ENCODE measurements around the gene SLC6A6. TPM values are rescaled to one million over a fixed set of nuclear protein-coding genes. Genes with fewer than 3 reads are reported as not detected.

The SLC6A6 gene
- polyA plus RNA-seq, 3 donors from 2014 or later, result 4.7 to 8.0 (median 6.9) TPM

DNA sequence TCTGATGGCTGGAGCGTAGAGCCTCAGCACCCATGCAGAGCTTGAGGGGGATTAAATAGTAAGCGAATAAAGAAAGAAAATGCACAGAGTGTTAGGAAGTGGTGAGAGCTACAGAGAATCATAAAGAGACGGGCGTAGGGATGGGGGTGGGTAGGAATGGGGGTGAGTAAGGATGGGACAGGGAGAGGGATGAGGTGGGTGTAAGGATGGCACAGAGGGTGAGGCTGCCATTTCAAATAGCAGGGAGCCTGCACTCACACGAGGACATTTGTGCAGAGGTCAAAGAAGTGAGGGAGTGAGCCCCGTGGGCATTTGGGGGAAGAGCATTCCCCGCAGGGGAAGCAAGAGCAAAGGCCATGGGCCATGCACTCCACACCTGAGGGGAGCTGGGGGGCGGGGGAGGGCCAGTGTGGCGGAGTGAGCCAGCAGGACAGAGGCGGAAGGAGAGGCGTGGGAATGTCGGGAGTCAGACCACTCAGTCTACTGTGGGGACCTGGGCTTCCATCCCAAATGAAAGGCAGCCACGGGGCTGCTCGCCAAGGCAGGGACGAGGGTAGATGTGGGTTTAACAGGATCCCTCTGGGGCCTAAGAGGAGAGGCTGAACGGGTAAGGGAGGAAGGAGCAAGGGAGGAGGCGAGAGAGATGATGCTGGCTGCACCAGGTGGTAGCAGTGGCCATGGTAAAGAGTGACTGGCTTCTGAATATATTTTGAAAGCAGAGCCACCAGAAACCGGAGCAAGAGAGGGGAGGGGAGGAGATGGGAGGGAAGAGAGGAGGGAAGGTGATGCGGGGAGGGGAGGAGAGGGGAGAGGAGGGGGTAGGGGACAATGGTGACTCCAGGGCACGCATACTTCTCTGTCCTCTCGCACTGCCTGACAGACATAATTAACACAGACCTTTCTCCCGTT lies 35.2 kb upstream of the SLC6A6 start:
- Mint-ChIP-seq H3K4me1 (peaks cover 5 to 7% of the 10 kb centered on the region in 2 donors), H3K9me3 (no peaks in the 10 kb centered on the region), H3K4me3 (no peak overlapping the region), H3K27me3 (ENCODE audit: low read depth in 3 of 3) (peaks cover 3 to 9% (median 6%) of the 10 kb centered on the region in 3 donors), H3K36me3 (no peaks in the 10 kb centered on the region), H3K27ac (no peak overlapping the region)
- no peak for DNase-seq

DNA sequence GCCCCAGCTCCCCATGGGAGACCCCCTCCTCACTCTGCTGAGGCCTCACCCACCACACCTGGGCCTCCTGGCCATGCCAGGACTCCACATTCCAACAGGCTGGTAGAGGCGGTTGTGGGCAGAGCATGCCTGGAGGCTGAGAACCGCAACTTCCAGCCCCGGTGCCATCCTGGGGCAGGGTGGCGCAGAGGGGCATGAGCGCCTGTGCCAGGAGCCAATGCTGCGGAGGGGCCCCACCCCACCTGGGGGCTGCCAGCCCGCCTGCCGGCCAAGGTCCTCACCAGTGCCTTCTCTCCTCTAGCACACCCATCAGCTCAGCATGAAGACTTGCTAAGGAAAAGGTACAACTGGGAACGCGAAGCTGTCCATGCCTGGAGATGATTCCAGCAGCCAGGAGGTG lies 34.3 kb upstream of the SLC6A6 start:
- H3K36me3 Mint-ChIP-seq, result no peaks in the 10 kb centered on the region
- no peak for DNase-seq
- no peaks in the 10 kb centered on the region for H3K9me3 Mint-ChIP-seq
- H3K27me3 Mint-ChIP-seq (ENCODE audit: low read depth in 3 of 3), result peaks cover 6 to 7% (median 6%) of the 10 kb centered on the region in 3 donors
- H3K4me3 Mint-ChIP-seq, result no peak overlapping the region
- no peak overlapping the region for H3K27ac Mint-ChIP-seq
- peaks cover 5 to 8% of the 10 kb centered on the region in 2 donors for H3K4me1 Mint-ChIP-seq

DNA sequence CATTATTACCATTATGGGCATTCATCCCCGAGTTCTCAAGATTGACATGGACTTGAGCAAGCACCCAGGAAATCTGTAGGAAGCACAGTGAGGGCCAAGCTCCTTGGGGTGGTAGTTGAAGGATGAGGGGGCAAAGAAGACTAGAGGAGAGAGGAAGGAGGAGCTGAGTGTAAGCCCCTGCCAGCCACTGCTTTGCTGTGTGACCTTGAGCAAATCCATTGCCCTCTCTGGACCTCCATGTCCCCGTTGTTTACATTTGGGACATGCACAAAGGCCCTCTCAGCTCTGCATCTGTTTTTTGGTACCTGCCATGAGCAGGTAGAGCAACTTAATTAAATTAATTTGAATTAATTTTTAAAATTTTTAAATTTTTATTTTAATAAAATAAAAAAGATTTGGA lies 33.5 kb upstream of the SLC6A6 start:
- H3K4me1 Mint-ChIP-seq, result peaks cover 5 to 8% of the 10 kb centered on the region in 2 donors
- H3K27me3 Mint-ChIP-seq (ENCODE audit: low read depth in 3 of 3), result peaks cover 6 to 7% (median 6%) of the 10 kb centered on the region in 3 donors
- H3K9me3 Mint-ChIP-seq, result no peaks in the 10 kb centered on the region
- peak overlapping the region in 1 of 6 donors; percentile 74 for H3K27ac Mint-ChIP-seq
- H3K36me3 Mint-ChIP-seq, result no peaks in the 10 kb centered on the region
- DNase-seq, result no peak
- H3K4me3 Mint-ChIP-seq, result no peak overlapping the region

DNA sequence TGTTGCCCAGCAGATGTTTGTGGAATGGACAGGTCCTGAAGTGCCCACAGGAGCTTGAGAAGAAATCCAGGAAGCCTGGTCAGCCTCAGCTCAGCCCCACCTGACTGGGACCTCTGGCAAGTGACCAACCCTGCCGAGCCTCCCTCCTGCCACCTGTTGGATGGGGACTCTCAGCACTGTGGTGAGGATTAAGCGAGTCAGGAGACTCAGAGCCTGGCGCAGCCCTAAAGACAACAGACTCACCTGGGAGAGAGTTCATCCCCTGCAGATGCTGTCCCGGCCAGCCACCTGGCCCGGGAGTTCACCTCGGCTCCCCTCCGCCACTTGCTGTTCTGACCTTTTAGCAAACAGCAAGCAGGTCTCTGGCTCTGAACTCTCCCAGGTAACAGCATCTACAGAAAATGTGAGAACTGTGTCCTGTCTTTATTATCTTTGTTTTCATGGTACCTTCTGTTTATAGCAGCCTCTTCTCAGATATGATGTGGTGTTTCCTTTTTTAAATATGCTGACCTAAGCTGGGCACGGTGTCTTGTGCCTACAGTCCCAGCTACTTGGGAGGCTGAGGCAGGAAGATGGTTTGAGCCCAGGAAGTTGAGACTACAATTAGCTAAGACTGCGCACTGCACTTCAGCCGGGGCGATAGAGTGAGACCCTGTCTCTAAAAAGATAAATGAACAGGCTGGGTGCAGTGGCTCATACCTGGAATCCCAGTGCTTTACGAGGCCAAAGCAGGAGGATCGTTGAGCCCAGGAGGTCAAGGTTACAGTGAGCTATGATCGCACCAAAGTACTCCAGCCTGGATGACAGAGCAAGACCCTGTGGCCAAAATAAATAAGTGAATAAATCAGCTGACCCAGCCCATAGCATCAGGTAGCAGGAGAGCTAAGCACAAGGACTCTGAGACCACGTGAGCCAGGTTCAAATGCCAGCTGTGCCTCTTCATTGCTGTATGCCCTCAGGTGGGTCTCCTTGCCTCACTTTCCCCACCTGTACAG lies 32.4 kb upstream of the SLC6A6 start:
- peaks cover 5 to 8% of the 10 kb centered on the region in 2 donors for H3K4me1 Mint-ChIP-seq
- H3K4me3 Mint-ChIP-seq, result no peak overlapping the region
- no peak for DNase-seq
- no peaks in the 10 kb centered on the region for H3K36me3 Mint-ChIP-seq
- peaks cover 6 to 7% (median 6%) of the 10 kb centered on the region in 3 donors for H3K27me3 Mint-ChIP-seq (ENCODE audit: low read depth in 3 of 3)
- H3K27ac Mint-ChIP-seq, result peak overlapping the region in 1 of 6 donors; percentile 70
- no peaks in the 10 kb centered on the region for H3K9me3 Mint-ChIP-seq

- H3K27me3 Mint-ChIP-seq (ENCODE audit: low read depth in 3 of 3), result peaks cover 3 to 7% (median 4%) of the 10 kb centered on the region in 3 donors
Measured at GRCh38 chr3:14370720-14371572, 31.5 kb upstream of the SLC6A6 start.

DNA sequence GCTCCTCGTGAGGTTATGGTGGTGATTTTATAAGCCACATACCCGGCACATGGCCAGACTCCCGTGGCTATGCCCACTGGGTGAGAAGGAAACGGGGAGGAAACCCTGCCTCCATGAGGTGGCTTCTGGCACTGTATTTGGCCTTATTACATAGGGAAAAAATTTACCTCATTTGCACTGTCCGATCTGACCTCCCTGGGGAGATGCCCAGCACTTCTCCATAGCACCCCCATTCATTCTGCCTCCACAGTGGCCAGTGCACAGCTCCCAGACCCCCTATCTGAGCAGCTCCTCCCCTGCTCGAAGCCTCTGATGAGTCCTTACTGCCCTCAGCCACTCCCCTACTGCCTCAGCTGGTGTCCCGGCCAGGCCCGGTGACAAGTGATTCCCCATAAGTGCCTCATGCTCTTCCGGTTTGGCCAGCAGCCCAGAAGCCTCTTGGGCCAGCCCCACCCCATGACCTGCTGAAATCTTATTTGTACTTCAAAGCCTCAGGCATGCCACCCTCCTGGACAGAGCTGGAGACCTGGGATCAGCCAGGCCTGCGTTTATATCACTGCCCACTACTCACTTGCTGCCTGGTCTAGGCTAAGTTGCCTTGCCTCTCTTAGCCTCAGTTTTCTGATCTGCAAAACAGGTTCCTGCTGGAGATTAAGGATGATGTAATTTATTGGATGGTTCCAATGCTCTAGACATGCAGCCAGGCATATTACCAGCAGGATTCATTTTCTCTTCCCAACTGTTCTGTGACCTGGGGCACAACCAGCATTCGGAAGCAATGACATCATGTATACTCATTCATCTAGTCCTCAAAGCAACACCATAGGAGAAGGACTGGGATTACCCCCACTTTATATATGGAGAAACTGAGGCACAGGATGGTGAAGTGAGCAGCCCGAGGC lies 30.6 kb upstream of the SLC6A6 start:
- no peak overlapping the region for H3K27ac Mint-ChIP-seq
- H3K36me3 Mint-ChIP-seq, result no peaks in the 10 kb centered on the region
- H3K4me3 Mint-ChIP-seq, result no peak overlapping the region
- H3K4me1 Mint-ChIP-seq, result peaks cover 9 to 18% of the 10 kb centered on the region in 2 donors
- no peaks in the 10 kb centered on the region for H3K9me3 Mint-ChIP-seq
- no peak for DNase-seq
- H3K27me3 Mint-ChIP-seq (ENCODE audit: low read depth in 3 of 3), result peaks cover 1 to 4% (median 3%) of the 10 kb centered on the region in 3 donors

More at GRCh38 chr3:14370720-14371572, 31.5 kb upstream of the SLC6A6 start:
- Mint-ChIP-seq H3K4me1 (peaks cover 5 to 13% of the 10 kb centered on the region in 2 donors), H3K27ac (no peak overlapping the region), H3K4me3 (no peak overlapping the region), H3K9me3 (no peaks in the 10 kb centered on the region), H3K36me3 (no peaks in the 10 kb centered on the region)
- no peak for DNase-seq

GRCh38 chr3:14372587-14372986 lies 29.8 kb upstream of the SLC6A6 start:
- H3K27me3 Mint-ChIP-seq (ENCODE audit: low read depth in 3 of 3), result peaks cover 5 to 6% (median 6%) of the 10 kb centered on the region in 3 donors
- H3K27ac Mint-ChIP-seq, result no peak overlapping the region
- peaks cover 17 to 26% of the 10 kb centered on the region in 2 donors for H3K4me1 Mint-ChIP-seq
- H3K4me3 Mint-ChIP-seq, result no peak overlapping the region
- H3K9me3 Mint-ChIP-seq, result no peaks in the 10 kb centered on the region
- H3K36me3 Mint-ChIP-seq, result no peaks in the 10 kb centered on the region
- DNase-seq, result no peak

DNA sequence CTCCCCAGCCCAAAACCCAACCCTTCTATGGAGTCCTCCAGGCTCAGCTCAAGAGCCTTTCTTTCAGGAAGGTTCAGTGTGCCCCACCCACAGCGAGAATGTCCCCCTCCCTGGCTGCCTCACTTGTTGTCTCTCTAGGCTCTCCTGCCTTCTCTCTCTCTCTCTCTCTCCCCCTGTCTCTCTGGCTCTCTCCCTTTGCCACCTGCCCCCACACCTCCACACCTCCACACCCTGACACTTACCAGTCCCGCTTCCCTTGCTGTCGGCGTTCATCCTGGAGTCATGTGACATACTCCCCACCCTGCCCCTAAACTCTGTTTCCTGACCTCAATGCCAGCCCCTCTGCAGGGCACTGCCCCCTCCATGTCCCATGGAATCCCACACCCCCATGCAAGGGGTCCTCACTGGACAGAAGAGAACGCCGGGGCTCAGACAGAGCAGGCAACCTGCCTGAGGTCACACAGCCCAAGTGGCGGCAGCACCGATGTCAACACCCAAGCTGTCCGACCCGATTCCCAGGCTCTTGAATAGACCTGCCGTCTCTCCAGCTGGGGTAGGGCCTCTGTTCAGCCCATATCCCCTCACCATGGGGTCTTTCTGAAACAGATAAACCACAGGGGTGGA lies 28.5 kb upstream of the SLC6A6 start:
- peaks cover 28 to 39% of the 10 kb centered on the region in 2 donors for H3K4me1 Mint-ChIP-seq

DNA sequence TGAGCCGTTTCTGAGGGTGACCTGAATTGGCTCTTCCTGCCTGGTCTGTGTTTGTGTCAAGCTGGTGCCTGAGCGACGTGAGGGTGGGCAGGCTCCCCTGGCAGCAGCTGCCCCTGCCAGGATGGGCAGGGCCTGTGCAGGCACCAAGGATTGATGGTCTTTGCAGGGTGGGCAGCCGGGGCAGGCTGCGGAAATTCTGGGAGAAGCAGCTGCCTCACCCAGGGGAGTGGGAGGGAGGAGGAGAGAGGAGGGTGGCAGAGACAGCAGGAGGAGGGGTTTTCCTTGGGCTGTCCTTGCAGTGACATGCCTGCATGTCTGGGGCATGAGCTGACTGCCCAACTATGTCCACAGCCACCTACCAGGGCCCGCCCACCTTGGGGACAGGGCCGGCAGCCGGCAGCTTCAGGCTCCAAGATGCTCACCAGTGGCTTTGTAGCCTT lies 27.9 kb upstream of the SLC6A6 start:
- Mint-ChIP-seq H3K9me3 (no peaks in the 10 kb centered on the region), H3K4me3 (no peak overlapping the region), H3K36me3 (no peaks in the 10 kb centered on the region), H3K27me3 (ENCODE audit: low read depth in 3 of 3) (peaks cover 7 to 18% (median 10%) of the 10 kb centered on the region in 3 donors), H3K27ac (no peak overlapping the region), H3K4me1 (peaks cover 30 to 45% of the 10 kb centered on the region in 2 donors)
- no peak for DNase-seq

More for the DNA sequence above, 28.5 kb upstream of the SLC6A6 start:
- no peak for DNase-seq
- no peaks in the 10 kb centered on the region for H3K9me3 Mint-ChIP-seq
- no peak overlapping the region for H3K4me3 Mint-ChIP-seq
- peak overlapping the region in 2 of 6 donors; percentile 28 to 47 for H3K27ac Mint-ChIP-seq
- peaks cover 7 to 15% (median 9%) of the 10 kb centered on the region in 3 donors for H3K27me3 Mint-ChIP-seq (ENCODE audit: low read depth in 3 of 3)
- no peaks in the 10 kb centered on the region for H3K36me3 Mint-ChIP-seq

GRCh38 chr3:14375192-14375591 lies 27.2 kb upstream of the SLC6A6 start:
- H3K4me1 Mint-ChIP-seq, result peaks cover 30 to 46% of the 10 kb centered on the region in 2 donors
- H3K9me3 Mint-ChIP-seq, result no peaks in the 10 kb centered on the region
- peaks cover 7 to 17% (median 10%) of the 10 kb centered on the region in 3 donors for H3K27me3 Mint-ChIP-seq (ENCODE audit: low read depth in 3 of 3)
- DNase-seq, result no peak
- H3K27ac Mint-ChIP-seq, result peak overlapping the region in 1 of 6 donors; percentile 32
- H3K4me3 Mint-ChIP-seq, result no peak overlapping the region
- H3K36me3 Mint-ChIP-seq, result no peaks in the 10 kb centered on the region

DNA sequence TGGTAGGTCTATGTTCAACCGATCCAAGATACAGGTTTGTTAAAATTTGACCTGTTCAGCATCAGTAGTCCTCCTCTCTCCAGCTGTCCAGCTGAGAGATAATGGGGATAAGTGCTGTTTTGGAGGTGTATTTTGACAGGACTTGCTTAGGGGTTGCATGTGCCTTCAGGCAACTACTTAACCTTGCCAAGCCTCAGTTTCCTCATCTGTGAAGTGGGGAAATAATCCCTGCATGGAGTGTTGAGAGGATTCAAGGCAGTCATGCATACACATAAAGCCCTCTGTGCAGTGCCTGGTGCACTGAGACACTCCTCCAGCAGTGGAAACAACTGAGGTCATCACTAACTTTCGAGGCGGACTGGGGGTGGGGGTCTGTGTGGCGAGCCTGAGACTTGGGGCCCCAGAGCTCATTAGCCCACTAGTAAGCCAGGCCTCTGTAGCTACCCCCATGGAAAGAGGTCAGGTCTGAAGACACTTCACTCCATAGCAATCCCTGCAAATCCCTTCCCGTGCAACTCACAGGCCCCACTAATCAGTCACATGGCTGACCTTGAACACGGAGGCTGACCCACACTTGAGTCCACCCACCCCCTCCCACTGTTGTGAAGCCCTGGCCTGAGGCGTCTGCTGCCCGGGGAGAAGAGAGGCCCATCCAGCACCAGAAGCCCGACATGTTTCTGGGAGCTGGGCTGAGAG lies 25.9 kb upstream of the SLC6A6 start:
- H3K4me3 Mint-ChIP-seq, result no peak overlapping the region

More for the DNA sequence above, 25.9 kb upstream of the SLC6A6 start:
- Mint-ChIP-seq H3K9me3 (no peaks in the 10 kb centered on the region), H3K27me3 (ENCODE audit: low read depth in 3 of 3) (peaks cover 7 to 17% (median 10%) of the 10 kb centered on the region in 3 donors), H3K27ac (peak overlapping the region in 2 of 6 donors; percentile 94 to 95), H3K4me1 (peaks cover 30 to 45% of the 10 kb centered on the region in 2 donors), H3K36me3 (no peaks in the 10 kb centered on the region)
- no peak for DNase-seq

Data from immature natural killer cell (primary cell).